Coronary artery (tissue), 2 donors: Measurements from ENCODE around the gene ULK4.

Source experiments
- DNase-seq: peaks from one replicate; pipeline ENCODE4 v3.0.0-alpha.2; 2017; ENCODE audit warnings: low spot score
- H3K27ac ChIP-seq, 2 donors: fragments of 200-600 bp; sonication (generic); one replicate each; pipeline ENCODE4 v1.5.1; 2016 to 2019
- H3K4me3 ChIP-seq: fragments of 200-600 bp; sonication (generic); 2 replicates; pipeline ENCODE4 v1.5.1; 2016; ENCODE audit warnings: mild to moderate bottlenecking, moderate library complexity
- TF ChIP-seq, protein P1 (sequence below): fragments of 200-600 bp; sonication (generic); IDR thresholded peaks from one replicate; pipeline ENCODE4 v1.5.1; 2019; ENCODE audit warnings: antibody characterized with exemption

Gene ULK4

DNA sequence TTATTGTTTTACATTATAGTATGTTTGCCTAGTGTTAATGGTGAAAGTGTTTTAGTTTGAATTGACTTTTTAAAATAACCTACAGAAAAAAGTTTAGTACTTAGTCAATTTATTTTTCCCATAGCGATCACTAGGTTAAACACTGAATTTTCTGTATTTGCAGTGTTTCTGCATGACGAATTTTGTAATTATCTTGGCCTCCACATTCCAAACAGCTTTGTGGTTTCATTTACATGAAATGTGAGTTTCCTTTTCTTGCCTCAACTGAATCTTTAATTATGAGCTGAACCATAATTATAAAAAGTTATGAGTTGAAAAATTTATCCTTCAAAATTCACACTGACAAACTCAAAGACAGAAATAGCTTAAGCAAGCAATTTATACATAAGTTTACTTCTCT is 527.1 kb downstream of the ULK4 start:
- DNase-seq: no peak
- TF ChIP-seq, protein P1, sequence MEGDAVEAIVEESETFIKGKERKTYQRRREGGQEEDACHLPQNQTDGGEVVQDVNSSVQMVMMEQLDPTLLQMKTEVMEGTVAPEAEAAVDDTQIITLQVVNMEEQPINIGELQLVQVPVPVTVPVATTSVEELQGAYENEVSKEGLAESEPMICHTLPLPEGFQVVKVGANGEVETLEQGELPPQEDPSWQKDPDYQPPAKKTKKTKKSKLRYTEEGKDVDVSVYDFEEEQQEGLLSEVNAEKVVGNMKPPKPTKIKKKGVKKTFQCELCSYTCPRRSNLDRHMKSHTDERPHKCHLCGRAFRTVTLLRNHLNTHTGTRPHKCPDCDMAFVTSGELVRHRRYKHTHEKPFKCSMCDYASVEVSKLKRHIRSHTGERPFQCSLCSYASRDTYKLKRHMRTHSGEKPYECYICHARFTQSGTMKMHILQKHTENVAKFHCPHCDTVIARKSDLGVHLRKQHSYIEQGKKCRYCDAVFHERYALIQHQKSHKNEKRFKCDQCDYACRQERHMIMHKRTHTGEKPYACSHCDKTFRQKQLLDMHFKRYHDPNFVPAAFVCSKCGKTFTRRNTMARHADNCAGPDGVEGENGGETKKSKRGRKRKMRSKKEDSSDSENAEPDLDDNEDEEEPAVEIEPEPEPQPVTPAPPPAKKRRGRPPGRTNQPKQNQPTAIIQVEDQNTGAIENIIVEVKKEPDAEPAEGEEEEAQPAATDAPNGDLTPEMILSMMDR: no peak
- H3K4me3 ChIP-seq: no peak overlapping the region
- no peak overlapping the region for H3K27ac ChIP-seq

DNA sequence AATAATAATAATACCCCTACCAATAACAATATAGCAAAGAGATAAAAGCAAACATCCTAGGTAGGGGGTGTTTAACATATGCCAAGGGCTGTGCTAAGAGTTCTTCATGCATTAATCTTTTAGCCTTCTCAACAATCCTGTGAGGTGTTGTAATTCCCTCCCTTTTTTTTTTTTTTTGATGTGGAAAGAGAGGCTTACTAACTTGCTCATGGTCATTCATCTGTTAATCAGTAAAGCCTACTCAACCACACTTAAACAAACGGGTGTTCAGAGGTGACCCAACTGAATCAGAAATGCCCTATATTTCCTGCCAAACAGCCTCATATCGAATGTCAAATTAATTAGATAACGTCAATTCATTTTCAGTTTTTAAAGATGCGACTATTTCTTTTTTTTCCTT is 530.5 kb downstream of the ULK4 start:
- Histone ChIP-seq H3K27ac (no peak overlapping the region), H3K4me3 (no peak overlapping the region)
- DNase-seq: no peak
- TF ChIP-seq, protein P1: no peak

GRCh38 chr3:41430886-41431285 is 531.0 kb downstream of the ULK4 start:
- TF ChIP-seq, protein P1: no peak
- Histone ChIP-seq H3K27ac (no peak overlapping the region), H3K4me3 (no peak overlapping the region)
- no peak for DNase-seq

DNA sequence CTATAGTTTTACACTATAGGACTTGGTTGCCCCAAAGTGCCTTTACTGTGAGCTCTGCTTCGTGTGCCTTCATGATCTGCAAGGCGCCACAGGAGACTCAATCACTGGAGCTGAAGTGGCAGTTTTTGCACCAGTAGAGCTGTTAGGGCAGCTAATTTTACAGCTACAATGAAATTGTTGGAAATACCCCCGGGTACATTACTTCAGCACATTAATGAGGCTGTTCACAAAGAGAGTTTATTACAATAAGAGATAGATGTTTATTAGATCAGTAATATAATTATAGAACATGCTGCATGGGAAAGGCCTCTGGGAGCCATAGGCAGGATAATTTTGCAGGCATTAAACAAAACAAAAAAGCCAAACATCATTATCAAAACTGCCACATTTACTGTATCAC is 531.5 kb downstream of the ULK4 start:
- Histone ChIP-seq H3K4me3 (no peak overlapping the region), H3K27ac (no peak overlapping the region)
- TF ChIP-seq, protein P1: no peak
- no peak for DNase-seq

DNA sequence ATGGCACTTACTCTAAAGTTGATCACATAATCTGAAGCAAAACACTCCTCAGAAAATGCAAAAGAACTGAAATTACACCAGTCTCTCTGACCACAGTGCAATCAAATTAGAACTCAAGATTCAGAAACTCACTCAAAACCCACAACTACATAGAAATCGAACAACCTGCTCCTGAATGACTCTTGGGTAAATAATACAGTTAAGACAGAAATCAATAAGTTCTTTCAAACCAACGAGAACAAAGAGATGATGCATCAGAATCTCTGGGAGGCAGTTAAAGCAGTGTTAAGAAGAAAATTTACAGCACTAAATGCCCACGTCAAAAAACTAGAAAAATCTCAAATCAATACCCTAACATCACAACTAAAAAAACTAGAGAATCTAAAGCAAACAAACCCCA is 535.4 kb downstream of the ULK4 start:
- no peak for DNase-seq
- Histone ChIP-seq H3K4me3 (no peak overlapping the region), H3K27ac (no peak overlapping the region)
- TF ChIP-seq, protein P1: no peak

DNA sequence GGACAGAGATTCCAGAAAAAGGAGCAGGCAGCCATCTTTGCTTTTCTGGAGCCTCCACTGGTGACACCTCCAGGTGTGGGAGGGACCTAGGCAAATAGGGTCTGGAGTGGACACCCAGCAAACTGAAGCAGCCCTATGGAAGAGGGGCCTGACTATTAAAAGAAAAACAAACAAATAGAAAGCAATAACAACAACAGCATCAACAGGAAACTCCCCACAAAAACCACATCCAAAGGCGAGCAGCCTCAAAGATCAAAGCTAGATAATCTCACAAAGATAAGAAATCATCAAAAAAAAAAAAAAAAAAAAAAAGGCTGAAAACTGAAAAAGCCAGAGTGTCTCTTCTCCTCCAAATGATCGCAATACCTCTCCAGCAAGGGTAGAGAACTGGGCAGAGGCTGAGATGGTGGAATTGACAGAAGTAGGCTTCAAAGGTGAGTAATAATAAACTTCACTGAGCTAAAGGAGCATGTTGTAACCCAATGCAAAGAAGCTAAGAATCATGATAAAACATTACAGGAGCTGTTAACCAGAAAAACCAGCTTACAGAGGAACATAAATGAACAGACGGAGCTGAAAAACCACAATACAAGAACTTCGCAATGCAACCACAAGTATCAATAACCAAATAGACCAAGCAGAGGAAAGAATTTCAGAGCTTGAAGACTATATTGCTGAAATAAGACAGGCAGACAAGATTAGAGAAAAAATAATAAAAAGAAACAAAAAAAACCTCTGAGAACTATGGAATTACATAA is 537.2 kb downstream of the ULK4 start:
- Histone ChIP-seq H3K27ac (no peak overlapping the region), H3K4me3 (no peak overlapping the region)
- DNase-seq: no peak
- TF ChIP-seq, protein P1: no peak

DNA sequence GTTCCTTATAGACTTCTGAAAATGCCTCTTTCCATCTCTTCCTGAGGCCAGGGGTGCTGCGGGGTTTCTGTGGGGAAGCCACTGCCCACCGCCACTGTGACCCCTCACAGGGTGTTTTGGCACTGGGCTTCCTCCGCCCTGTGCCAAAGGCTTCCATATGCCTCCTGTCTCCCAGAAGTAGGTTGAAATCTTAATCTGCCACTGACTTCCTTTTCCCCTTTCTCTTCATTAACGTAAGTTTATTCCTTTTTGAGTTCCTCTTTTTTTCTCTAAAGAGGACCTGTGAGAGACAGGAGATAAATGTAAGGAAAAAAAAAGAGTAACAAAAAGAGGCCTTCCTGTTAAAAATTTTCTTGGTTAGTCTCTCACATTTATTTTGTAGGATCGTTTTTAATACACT is 542.1 kb downstream of the ULK4 start:
- DNase-seq: no peak
- H3K27ac ChIP-seq: no peak overlapping the region
- no peak overlapping the region for H3K4me3 ChIP-seq
- TF ChIP-seq, protein P1: no peak
